Right hindlimb (tissue), 1 donor: ENCODE results near the gene PARD3B.

Experiments
- DNase-seq: peaks from one replicate; pipeline ENCODE4 v3.0.0-alpha.2; 2018

The PARD3B gene

DNA sequence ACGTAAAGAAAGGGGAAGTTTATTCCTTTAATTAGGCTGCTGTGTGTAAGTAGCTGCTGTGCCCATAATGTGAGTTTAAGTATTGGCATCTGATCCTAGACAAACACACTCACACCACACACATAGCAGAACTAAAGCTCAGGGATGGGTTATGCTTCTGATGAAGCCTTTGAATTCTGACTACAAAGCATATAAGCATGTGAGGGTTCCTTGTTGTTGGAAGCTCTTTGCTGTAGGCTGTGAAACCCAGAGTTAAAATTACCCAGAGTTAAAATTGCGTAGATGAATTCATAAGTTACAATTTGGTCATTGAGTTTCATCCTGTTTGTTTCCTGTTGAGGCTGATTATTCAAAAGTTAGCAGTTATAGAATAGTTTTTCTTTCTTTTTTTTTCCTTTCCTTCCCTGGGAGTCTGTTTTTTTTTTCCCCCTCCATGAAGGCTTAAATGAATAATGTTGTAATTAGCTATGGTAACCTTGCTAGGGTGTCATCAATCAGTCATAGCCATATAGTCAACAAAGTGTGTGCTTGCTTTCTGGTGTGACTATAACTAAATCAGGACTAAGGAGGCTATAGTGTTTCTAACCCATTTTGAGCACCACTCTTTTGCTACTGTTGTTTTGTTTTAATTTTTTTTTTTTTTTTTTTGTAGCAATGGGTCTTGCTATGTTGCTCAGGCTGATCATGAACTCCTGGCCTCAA lies 426.1 kb downstream of the PARD3B start:
- no peak for DNase-seq

DNA sequence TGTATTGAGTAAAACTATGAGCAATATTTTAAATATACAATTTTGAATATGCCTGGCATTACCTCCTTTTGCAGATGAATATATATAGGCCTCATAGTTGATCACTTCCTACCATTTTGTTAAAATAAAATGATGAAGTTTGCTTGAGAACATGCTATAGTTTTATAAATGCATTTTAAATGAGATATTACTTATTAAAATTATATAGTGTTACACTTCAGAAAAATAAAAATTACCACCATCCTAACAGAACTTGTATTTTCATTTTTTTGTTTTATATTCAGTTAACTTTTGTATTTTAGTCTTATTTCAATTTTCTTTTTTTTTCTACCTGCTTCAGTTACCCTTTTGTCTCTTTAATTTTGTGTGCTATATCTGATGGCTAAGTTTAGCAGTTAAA lies 426.9 kb downstream of the PARD3B start:
- no peak for DNase-seq

DNA sequence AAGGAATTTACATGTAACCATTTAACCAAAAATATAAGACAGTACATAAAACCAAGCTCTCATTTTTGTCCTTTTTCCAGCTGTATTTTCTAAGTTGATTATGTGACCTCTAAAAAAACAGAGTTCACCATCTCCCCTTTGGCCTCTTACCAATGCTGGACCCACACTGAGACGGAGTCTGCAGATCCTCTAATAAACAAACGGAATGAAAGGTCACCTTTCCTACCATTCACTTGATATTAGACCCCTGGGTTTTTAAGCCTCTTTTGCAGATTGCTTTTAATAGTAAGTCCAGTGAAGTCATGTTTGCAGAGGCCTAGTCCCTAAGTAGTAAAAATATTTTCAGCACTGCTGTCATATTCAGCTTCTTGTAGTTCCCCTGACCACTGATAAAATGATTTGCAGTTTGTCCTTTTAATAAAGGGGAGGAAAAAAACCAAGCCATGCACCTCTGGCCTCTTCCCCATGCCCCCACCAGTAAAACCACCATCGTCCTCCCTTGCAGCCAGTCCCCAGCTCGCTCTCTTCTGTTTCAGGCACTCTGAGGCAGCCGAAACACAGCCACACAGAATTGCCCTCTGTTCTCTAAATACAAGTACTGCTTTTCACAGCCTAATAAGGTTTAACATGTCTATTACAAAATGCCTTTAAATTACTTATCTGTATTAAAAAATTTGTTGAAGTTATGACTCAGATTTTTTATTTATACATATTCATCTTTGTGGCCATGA lies 427.5 kb downstream of the PARD3B start:
- no peak for DNase-seq

GRCh38 chr2:204973616-204974015 lies 428.3 kb downstream of the PARD3B start:
- DNase-seq = no peak

DNA sequence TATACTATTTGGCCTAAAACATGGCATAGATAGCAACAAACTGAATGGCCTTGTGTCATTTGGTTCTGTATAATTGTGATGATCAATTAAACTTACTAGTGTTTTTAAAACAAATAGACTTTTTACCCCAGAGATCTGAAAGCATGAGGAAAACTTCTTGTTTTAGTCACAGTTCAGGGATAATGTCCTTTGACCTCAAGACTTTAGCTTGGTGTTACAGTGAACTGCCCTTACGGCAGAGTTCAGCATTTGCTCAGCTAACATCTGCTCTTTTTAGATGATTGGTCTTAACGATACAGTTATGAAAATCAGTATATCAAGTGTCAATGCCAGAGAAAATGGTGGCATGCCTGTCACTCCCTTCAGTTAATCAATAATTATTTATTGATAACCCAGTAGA lies 429.2 kb downstream of the PARD3B start:
- no peak for DNase-seq

DNA sequence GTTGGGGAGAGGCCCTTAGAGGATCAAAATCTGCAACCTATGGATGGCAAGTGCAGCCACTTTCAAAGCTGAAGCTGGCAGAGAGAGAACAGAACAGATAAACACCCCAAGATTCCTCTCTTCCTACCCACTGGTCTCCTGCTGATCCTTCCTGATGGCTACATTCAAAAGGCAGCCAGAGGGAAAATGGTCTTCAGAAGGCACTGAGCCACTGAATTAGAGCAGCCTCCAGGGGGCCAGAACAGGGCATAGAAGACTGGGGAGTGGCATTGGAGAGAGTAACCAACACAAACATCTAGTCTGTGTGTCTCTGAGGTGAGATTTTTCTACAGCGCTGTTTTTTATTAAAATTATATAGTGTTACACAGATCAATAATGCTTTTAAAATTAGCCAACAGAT lies 432.6 kb downstream of the PARD3B start:
- no peak for DNase-seq

GRCh38 chr2:204982303-204982702 lies 437.0 kb downstream of the PARD3B start:
- no peak for DNase-seq

DNA sequence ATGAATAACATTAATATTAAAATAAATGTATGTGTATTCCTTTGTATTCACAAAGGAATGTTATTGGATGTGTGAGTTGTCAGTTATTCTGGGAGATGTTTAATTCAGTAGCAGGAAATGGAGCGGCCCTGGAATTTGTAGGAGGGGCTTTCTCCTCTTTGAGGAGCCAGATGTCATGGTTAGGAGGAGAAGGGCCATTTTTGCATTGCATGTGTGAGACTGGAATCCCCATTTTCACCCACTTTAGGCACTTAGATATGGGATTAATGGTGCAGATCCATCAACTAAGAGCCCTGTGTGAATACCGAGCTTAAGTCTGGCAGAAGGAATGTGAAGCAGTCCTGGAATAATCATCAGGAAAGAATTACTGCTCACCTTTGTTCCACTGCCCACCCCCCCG lies 439.2 kb downstream of the PARD3B start:
- DNase-seq = no peak

DNA sequence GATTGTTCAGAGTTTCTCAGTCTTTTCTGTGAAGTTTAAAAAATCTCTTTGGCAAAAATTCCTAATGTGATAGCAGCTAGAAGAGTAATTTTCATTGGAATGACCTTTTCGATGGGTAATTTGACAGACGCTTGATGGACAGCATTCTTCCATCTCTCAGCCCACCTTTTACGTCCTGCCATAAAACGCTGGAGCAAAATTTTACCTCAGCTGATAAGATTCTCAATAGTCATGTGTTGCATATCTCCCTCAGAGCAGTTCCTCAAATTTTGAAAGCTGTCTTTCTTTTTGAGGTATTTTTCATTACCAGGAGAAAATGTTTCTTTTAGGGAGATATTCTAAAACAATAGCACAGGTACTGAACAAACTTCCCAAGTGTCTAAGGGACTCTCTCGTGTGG lies 441.4 kb downstream of the PARD3B start:
- no peak for DNase-seq

DNA sequence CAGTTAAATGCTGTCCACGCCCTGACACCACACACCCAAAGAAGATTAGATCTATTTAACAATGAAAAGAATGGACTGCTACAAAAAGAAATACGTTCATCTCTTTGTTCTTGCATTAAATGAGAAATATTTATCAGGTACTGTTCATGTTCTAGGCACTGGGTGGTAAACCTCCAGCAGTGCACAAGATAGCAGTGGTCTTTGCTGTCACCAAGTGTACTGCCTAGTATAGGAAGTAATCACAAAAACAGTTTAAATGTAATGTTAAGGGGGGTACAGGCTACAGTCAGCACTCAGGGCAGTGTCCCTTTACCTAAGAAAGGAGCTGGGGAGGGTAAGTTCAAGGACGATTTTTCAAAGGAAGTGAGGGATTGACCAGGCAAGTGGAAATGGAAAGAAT lies 443.6 kb downstream of the PARD3B start:
- DNase-seq = no peak

- DNase-seq = no peak
Observed at GRCh38 chr2:204989877-204990276, 444.6 kb downstream of the PARD3B start.

DNA sequence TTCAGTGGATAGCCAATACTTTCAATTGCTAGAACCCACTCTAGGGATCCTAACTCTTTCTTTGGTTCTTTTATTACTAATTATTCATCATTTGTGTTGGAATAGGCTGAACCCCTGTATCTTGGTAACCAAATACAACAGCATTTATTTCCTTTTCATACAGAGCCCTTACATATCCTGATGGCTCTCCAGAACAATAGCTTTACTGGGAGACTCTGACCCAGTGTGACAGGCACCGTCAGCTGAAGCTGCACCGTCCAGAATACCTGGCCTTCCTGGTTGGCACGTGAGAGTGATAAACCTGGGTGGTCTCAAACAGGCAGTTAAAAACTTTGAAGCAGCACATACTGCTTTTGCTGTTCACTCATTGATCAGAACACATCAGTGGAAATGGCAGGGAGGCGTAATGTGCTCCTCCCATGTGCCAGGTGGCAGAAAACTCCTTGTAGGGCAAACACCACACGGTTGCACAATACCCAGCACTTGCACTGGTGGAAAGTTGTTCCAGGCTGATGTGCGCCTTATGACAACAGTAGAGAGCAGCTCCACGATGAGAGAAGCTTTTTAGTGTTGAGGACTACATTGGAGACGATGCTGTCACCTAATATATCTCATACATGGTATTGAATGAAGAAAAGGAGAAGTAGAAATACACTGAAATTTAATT lies 456.2 kb downstream of the PARD3B start:
- no peak for DNase-seq

GRCh38 chr2:205002390-205002789 lies 457.1 kb downstream of the PARD3B start:
- no peak for DNase-seq

GRCh38 chr2:205003288-205003687 lies 458.0 kb downstream of the PARD3B start:
- no peak for DNase-seq

DNA sequence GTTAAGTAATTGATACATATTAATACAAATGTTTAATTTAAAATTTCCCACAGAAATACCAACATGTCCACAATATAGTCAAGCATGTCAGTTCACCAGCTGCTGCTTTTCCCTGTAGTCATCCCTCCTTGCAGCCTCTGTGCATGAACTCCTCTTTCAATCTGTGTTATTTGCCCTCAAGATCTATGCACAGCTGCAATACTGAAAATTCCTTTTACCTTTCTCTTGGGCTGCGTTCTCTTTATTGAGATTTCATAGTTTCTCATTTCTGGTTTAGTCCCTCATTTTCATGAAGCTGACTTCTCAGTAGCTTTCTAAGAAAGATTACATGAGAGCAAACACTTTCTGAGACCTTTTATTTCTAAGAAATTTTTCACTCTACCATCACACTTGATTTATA lies 464.9 kb downstream of the PARD3B start:
- no peak for DNase-seq

DNA sequence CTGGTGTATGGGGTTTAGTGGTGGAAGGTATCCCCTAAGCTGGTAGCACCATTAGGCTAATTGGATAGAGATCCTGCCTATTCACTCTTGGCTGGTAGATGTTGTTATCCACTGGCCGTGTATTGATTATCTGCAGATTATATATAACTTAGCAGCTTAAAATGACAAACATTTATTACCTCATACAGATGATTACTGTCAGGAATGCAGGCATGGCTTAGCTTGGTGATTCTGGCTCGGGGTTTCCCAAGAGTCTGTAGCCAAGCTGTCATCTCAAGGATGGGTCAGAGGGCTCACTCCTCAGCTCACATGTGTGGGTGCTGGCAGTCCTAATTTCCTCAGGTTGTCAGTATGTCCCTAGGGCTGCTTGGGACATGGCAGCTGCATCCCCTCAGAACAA lies 465.8 kb downstream of the PARD3B start:
- DNase-seq = no peak

GRCh38 chr2:205012961-205013360 lies 467.7 kb downstream of the PARD3B start:
- DNase-seq = no peak

- DNase-seq = no peak
Observed at GRCh38 chr2:205013586-205013985, 468.3 kb downstream of the PARD3B start.

DNA sequence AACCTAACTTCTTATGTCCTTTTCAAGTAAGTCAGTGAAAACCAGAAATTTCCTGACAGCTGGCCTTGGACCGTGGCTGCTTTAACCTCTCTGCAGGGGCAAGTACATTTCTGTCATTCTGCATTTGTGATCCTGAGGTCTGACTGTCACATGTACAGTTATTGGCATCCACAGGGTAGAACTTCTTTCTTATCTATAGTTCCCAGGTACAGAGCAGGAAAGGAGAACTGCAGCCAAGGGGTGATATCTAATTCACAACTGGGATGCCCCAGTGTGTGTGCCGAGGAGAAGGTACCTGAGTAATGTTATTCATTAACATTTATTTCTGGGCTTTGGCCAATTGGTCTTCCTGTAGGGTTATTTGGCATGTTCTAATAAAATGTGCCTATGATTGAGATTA lies 468.9 kb downstream of the PARD3B start:
- DNase-seq = no peak

DNA sequence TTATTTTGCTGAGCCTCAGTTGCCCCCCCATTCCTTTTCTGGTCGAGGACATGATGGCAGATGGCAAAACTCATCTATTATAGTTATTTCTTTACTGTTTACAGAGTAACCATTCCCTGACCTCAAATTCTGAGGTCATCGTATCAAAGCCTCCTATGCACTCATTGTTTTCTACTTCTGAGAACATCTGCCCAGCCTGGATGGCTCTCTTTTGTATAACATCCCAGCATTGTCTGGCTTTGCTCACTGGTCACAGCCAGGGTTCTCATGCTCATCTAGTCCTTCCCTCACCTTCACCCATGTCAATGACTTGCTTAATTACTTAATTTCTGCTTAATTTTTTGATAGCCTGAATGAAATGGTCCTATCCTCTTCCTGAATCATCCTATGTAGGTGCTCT lies 472.1 kb downstream of the PARD3B start:
- no peak for DNase-seq

DNA sequence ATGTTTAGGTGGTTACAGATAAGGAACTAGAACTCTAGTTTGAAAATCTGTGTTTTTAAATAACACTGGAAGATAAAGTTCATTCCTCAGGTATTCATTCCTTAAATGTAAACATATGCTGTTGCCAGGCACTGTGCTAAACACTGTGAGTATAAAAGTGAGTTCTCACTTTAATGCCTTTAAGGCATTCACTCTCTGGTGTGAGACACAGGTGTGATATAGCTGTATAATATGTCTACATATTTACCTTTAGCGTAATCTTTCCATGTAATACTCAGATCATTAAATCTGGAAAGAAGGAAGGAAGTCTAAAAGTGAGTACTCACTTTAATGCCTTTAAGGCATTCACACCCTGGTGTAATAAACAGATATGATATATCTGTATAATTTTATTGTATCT lies 472.6 kb downstream of the PARD3B start:
- DNase-seq = no peak

GRCh38 chr2:205020673-205021072 lies 475.4 kb downstream of the PARD3B start:
- DNase-seq = no peak

- DNase-seq = no peak
Observed at GRCh38 chr2:205022841-205023240, 477.6 kb downstream of the PARD3B start.

DNA sequence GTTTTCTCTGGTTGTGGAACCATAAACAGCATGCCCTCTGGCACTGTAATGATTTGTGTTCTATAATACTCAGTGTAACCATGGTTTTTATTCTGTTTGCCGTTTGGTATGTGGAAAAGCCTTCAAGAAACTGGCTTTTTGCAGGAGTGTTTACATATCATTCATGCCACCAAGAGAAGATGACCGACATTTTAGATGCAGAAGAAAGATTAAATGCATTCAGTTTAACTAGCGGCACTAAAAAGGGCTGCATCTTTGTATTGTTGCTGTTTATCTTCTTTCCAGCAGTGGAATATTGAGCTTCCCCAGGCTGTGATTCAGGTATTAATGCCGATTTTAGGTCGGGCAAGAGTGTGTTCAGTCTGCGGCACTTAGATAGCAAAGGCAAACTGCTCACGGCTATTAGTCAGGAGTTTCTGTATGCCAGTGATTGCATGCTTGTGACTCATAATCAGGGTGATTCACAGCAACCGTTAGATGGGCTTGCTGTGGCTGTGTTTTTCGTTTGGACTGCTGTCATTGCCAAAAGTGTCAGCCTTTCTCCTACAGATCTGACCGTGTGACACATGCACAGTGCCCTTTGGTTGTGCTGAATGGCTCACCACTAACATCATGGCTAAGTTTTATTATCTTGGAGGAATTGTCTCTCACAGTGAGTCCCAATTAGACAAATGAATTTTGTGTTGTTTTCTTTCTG lies 479.7 kb downstream of the PARD3B start:
- no peak for DNase-seq
